Upper lobe of left lung (tissue), 6 donors: Measurements from ENCODE around the gene SLC17A8. TPM values are rescaled to one million over a fixed set of nuclear protein-coding genes. Genes with fewer than 3 reads are reported as not detected.

Experiments used
- ATAC-seq, 2 donors: fragments of 200-7000 bp; cut with Tn5 transposase; one replicate each; pipeline ENCODE4 v1.9.1; 2022; ENCODE audit warnings: mild to moderate bottlenecking in 2 of 2, moderate library complexity in 2 of 2; ENCODE audit not compliant: low FRiP score in 2 of 2
- DNase-seq, 2 donors: peaks; one replicate each; pipeline ENCODE4 v3.0.0-alpha.2; 2019 to 2020
- H3K27ac ChIP-seq, 4 donors: fragments of 200-600 bp; sonication (generic); one replicate each; pipeline ENCODE4 v1.5.1; 2016 to 2019
- H3K27me3 ChIP-seq, 4 donors: fragments of 200-600 bp; sonication (generic); one replicate each; pipeline ENCODE4 v1.5.1; 2017 to 2019
- H3K36me3 ChIP-seq, 4 donors: fragments of 200-600 bp; sonication (generic); one replicate each; pipeline ENCODE4 v1.5.1; 2016 to 2019
- H3K4me1 ChIP-seq, 4 donors: fragments of 200-600 bp; sonication (generic); one replicate each; pipeline ENCODE4 v1.5.1; 2018 to 2019
- H3K4me3 ChIP-seq, 4 donors: fragments of 200-600 bp; sonication (generic); one replicate each; pipeline ENCODE4 v1.5.1; 2017 to 2019; ENCODE audit warnings: mild to moderate bottlenecking in 2 of 4, moderate library complexity in 1 of 4
- H3K9me3 ChIP-seq, 4 donors: fragments of 200-600 bp; sonication (generic); one replicate each; pipeline ENCODE4 v1.5.1; 2018 to 2019
- CTCF ChIP-seq, 6 experiments: fragments of 450-650 bp in 4 of 6; fragments of 200-600 bp in 2 of 6; sonication (generic) in 2 of 6; IDR thresholded peaks; one replicate each; pipeline ENCODE4 v1.5.1; 2016 to 2019; ENCODE audit warnings: antibody characterized with exemption in 6 of 6
- EP300 ChIP-seq, 4 donors: sonication (generic); formaldehyde crosslinking; IDR thresholded peaks; one replicate each; pipeline ENCODE4 v1.5.1; 2017; ENCODE audit warnings: antibody characterized with exemption in 4 of 4, control low read depth in 2 of 4
- POLR2A ChIP-seq, 4 donors: fragments of 450-650 bp; IDR thresholded peaks; one replicate each; pipeline ENCODE4 v1.5.1; 2016 to 2017; ENCODE audit warnings: antibody characterized with exemption in 4 of 4, mild to moderate bottlenecking in 2 of 4
- POLR2AphosphoS5 ChIP-seq, 2 donors: sonication (generic); formaldehyde crosslinking; IDR thresholded peaks; one replicate each; pipeline ENCODE4 v1.5.1; 2017; ENCODE audit warnings: antibody characterized with exemption in 2 of 2
- WGBS, 2 donors: methylation state at CpG; one replicate each; pipeline ENCODE4 v1.1.5; 2017 to 2018; 5-methylcytosine and 5-hydroxymethylcytosine counted together
- total RNA-seq, 6 donors: library from RNA; depleted of rRNA in 4 of 6; stranded (reverse); fragments of >200 nt in 4 of 6; gene quantifications; one replicate each; pipeline versions ENCODE4 v1.1.0 to v1.2.1, GENCODE V29; 2016 to 2021
- donor health status: DM: no; HTN: no; CAD: no; lungs with moderate emphysema.
- donor health status: DM: no; HTN: yes; CAD: no; lungs with severe emphysema.

SLC17A8 gene
- total RNA-seq, 6 donors from 2014 or later: 0.11 to 0.55 (median 0.36) TPM; not detected in 2

- Histone ChIP-seq H3K36me3 (no peaks in the 10 kb centered on the region), H3K4me1 (no peaks in the 10 kb centered on the region), H3K27me3 (no peaks in the 10 kb centered on the region), H3K27ac (no peak overlapping the region), H3K4me3 (no peak overlapping the region), H3K9me3 (no peaks in the 10 kb centered on the region)
- TF ChIP-seq POLR2A (IDR thresholded peaks at IDR 0.05) (no peak), POLR2AphosphoS5 (IDR thresholded peaks at IDR 0.05) (no peak), EP300 (IDR thresholded peaks at IDR 0.05) (no peak), CTCF (IDR thresholded peaks at IDR 0.05) (no peak)
- 81 to 100% methylated on average over 1 of the region's 1 CpG for WGBS, 2 donors
- ATAC-seq (no peak), DNase-seq (no peak)
Measured at GRCh38 chr12:100368066-100368465, 11.2 kb downstream of the SLC17A8 start.

GRCh38 chr12:100371146-100371545 lies 14.3 kb downstream of the SLC17A8 start:
- no peaks in the 10 kb centered on the region for H3K36me3 ChIP-seq
- ATAC-seq: no peak
- 81 to 89% methylated on average over 6 of the region's 6 CpGs for WGBS, 2 donors
- H3K4me1 ChIP-seq: peaks cover 0 to 2% (median 0%) of the 10 kb centered on the region in 4 donors
- H3K4me3 ChIP-seq: no peak overlapping the region
- H3K27ac ChIP-seq: no peak overlapping the region
- H3K9me3 ChIP-seq: no peaks in the 10 kb centered on the region
- TF ChIP-seq POLR2A (IDR thresholded peaks at IDR 0.05): no peak
- TF ChIP-seq POLR2AphosphoS5 (IDR thresholded peaks at IDR 0.05): no peak
- no peak for TF ChIP-seq EP300 (IDR thresholded peaks at IDR 0.05)
- no peak for TF ChIP-seq CTCF (IDR thresholded peaks at IDR 0.05)
- DNase-seq: no peak
- no peaks in the 10 kb centered on the region for H3K27me3 ChIP-seq

- 65 to 67% methylated on average over 11 of the region's 11 CpGs for WGBS, 2 donors
- Histone ChIP-seq H3K27ac (no peak overlapping the region), H3K27me3 (no peaks in the 10 kb centered on the region), H3K4me3 (no peak overlapping the region), H3K36me3 (no peaks in the 10 kb centered on the region), H3K4me1 (peaks cover 0 to 2% (median 0%) of the 10 kb centered on the region in 4 donors), H3K9me3 (no peaks in the 10 kb centered on the region)
- TF ChIP-seq CTCF (IDR thresholded peaks at IDR 0.05): no peak
- TF ChIP-seq POLR2AphosphoS5 (IDR thresholded peaks at IDR 0.05): no peak
- no peak for TF ChIP-seq POLR2A (IDR thresholded peaks at IDR 0.05)
- DNase-seq (no peak), ATAC-seq (no peak)
Measured at GRCh38 chr12:100372853-100373640, 16.2 kb downstream of the SLC17A8 start.

- Histone ChIP-seq H3K36me3 (no peaks in the 10 kb centered on the region), H3K27me3 (no peaks in the 10 kb centered on the region), H3K9me3 (no peaks in the 10 kb centered on the region), H3K27ac (peak overlapping the region in 1 of 4 donors; percentile 11), H3K4me3 (peak overlapping the region in 2 of 4 donors; percentile 14 to 26), H3K4me1 (peaks cover 0 to 2% (median 0%) of the 10 kb centered on the region in 4 donors)
- DNase-seq (peak in 1 of 2 donors; percentile 72), ATAC-seq (peak; percentile 69 to 89)
- 51 to 55% methylated on average over 12 of the region's 12 CpGs for WGBS, 2 donors
- no peak for TF ChIP-seq EP300 (IDR thresholded peaks at IDR 0.05)
- no peak for TF ChIP-seq POLR2A (IDR thresholded peaks at IDR 0.05)
- no peak for TF ChIP-seq POLR2AphosphoS5 (IDR thresholded peaks at IDR 0.05)
- no peak for TF ChIP-seq CTCF (IDR thresholded peaks at IDR 0.05)
Measured at GRCh38 chr12:100375038-100375735, 18.3 kb downstream of the SLC17A8 start.
